Activated CD8-positive, alpha-beta T cell treated with anti-CD3 and anti-CD28 coated beads for 36 hours (primary cell): ENCODE data around the gene KCNRG. TPM values are rescaled to one million over a fixed set of nuclear protein-coding genes. Genes with fewer than 3 reads are reported as not detected.

Source experiments
- ATAC-seq: fragments of 200-7000 bp; cut with Tn5 transposase; one replicate; pipeline ENCODE4 v1.10.0; 2021; ENCODE audit warnings: mild to moderate bottlenecking, moderate library complexity
- CTCF ChIA-PET: fragments of 350-600 bp; sonication (Branson Sonifier 250); formaldehyde crosslinking; loops from one replicate; lab custom pipeline; 2021; ENCODE audit warnings: antibody characterized with exemption; lab: Charles Lee
- POLR2A ChIA-PET: fragments of 350-600 bp; sonication (Branson Sonifier 250); formaldehyde crosslinking; loops from one replicate; lab custom pipeline; 2021; ENCODE audit warnings: antibody characterized with exemption; lab: Charles Lee
- DNase-seq: peaks from one replicate; pipeline ENCODE4 v3.0.0-alpha.2; 2020
- H3K27ac Mint-ChIP-seq: one replicate; pipeline ENCODE4 v1.8.0; 2021; ENCODE audit warnings: mild to moderate bottlenecking, mixed read lengths
- H3K27me3 Mint-ChIP-seq: one replicate; pipeline ENCODE4 v1.8.0; 2021; ENCODE audit warnings: mixed read lengths
- H3K36me3 Mint-ChIP-seq: one replicate; pipeline ENCODE4 v1.8.0; 2021; ENCODE audit warnings: low read depth, mixed read lengths
- H3K4me1 Mint-ChIP-seq: one replicate; pipeline ENCODE4 v1.8.0; 2021; ENCODE audit warnings: low read depth, mixed read lengths
- H3K4me3 Mint-ChIP-seq: one replicate; pipeline ENCODE4 v1.8.0; 2021; ENCODE audit warnings: mild to moderate bottlenecking, moderate library complexity, mixed read lengths
- H3K9me3 Mint-ChIP-seq: one replicate; pipeline ENCODE4 v1.8.0; 2021; ENCODE audit warnings: mixed read lengths
- CTCF ChIP-seq: fragments of 200-600 bp; IDR thresholded peaks from one replicate; pipeline ENCODE4 v1.8.0; 2022; ENCODE audit warnings: antibody characterized with exemption, mild to moderate bottlenecking
- intact Hi-C: fragments of 100-400 bp; cut with micrococcal nuclease; formaldehyde crosslinking; loops from one replicate; pipeline ENCODE4 v1.10.0; 2022
- total RNA-seq, 2 experiments: library from RNA; stranded (reverse); gene quantifications; one replicate each; pipeline ENCODE4 v1.2.3, GENCODE V29; 2021

The KCNRG gene
- total RNA-seq, 2 experiments from 2014 or later, result 0.18 to 0.36 TPM

DNA sequence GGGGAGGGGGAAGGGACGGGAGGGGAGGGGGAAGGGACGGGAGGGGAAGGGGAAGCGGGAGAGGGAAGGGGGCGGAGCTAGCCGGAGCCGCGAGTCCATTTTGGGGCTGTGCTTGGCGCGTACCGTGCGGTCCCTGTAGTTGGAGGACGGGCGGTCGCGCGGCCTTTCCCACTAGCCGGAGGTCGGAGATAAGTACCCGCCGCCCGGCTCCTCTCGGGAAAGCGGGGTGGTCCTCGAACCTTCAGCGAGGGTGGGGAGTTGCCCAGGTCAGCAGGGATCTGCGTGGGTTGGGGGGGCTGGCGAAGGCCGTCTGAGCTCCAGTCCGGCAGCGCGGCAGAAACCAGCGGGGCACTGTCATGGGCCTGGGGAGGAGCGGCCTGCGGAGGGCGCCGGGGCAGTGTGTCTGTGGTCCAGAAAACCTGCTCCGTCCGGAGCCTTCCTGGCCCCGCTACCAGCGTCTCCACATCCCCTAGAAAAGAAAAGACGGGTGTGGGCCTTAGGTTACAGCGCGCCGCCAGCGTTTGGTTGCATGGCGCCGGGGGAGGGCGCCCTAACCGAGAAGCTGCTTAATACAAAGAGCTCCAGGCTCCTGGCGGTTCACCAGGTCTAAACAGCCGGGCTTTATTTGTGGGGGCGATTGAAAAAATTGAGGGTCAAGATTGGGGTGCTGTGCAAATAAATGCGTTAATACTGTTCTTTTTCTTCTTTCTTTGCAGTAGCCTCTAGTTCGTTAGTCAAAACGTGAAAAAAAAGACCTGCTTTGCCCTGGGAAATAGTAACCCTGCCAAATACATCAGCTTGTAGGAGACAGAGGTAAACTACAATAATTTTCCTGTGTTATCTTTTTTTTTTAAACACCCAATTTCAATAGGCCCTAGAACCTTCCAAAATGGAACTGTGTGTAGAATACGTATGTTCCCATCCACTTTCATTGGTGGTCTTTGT is 18.0 kb upstream of the KCNRG start, which contains the start of gene TRIM13:
TRIM13 (plus strand) TSS at position 92 of the 945 bp plus-strand sequence. CDS start 14,899 bp downstream, outside the sequence.
- peak; percentile 91 for DNase-seq
- ChIA-PET CTCF (interaction anchor here (0.6 to 2.8 kb wide), 41 partner anchors 9 to 920 kb away, joined by 3 to 29 read pairs (median 4); partner anchors contain the start of genes KCNRG and SPRYD7), POLR2A (interaction anchor here (0.6 to 3.5 kb wide), 15 partner anchors 9 to 1330 kb away, joined by 3 to 32 read pairs (median 4); partner anchors contain the start of gene SPRYD7)
- Mint-ChIP-seq H3K4me3 (peak within 1 kb of the TSS; percentile 86), H3K4me1 (peaks cover 32% of the 10 kb centered on the region), H3K36me3 (peaks cover 28% of the 10 kb centered on the region), H3K27ac (peak within 1 kb of the TSS; percentile 91), H3K9me3 (no peaks in the 10 kb centered on the region), H3K27me3 (no peaks in the 10 kb centered on the region)
- peak; percentile 86 for ATAC-seq
- TF ChIP-seq CTCF, result peak; percentile 80
- intact Hi-C loops, result loop anchor here (2.0 to 5.0 kb wide), 2 partner anchors 78 to 125 kb away; no protein-coding TSS in a partner anchor

GRCh38 chr13:49997955-49998354 is 17.3 kb upstream of the KCNRG start:
- ChIA-PET CTCF (interaction anchor here (0.5 to 2.8 kb wide), 43 partner anchors 8 to 1123 kb away, joined by 3 to 29 read pairs (median 3); partner anchors contain the start of genes KCNRG and SPRYD7), POLR2A (interaction anchor here (0.6 to 3.5 kb wide), 14 partner anchors 8 to 1329 kb away, joined by 3 to 32 read pairs (median 4); partner anchors contain the start of gene SPRYD7)
- Mint-ChIP-seq H3K4me1 (peaks cover 37% of the 10 kb centered on the region), H3K9me3 (no peaks in the 10 kb centered on the region), H3K36me3 (peaks cover 28% of the 10 kb centered on the region), H3K4me3 (peak overlapping the region; percentile 86), H3K27me3 (no peaks in the 10 kb centered on the region), H3K27ac (peak overlapping the region; percentile 91)
- TF ChIP-seq CTCF, result no peak
- DNase-seq, result no peak
- intact Hi-C loops, result loop anchor here (2.0 to 5.0 kb wide), 2 partner anchors 77 to 124 kb away; no protein-coding TSS in a partner anchor
- no peak for ATAC-seq

- no peaks in the 10 kb centered on the region for H3K27me3 Mint-ChIP-seq
- DNase-seq (no peak), ATAC-seq (no peak)
- POLR2A ChIA-PET, result interaction anchor here (1.2 to 3.5 kb wide), 3 partner anchors 56 to 126 kb away, joined by 3 to 32 read pairs (median 4); no protein-coding TSS in a partner anchor
- CTCF ChIA-PET, result interaction anchor here (0.7 to 2.9 kb wide), 13 partner anchors 9 to 1070 kb away, joined by 3 to 14 read pairs (median 6); partner anchors contain the start of genes KCNRG and SPRYD7
- TF ChIP-seq CTCF, result no peak
- H3K27ac Mint-ChIP-seq, result no peak overlapping the region
- H3K9me3 Mint-ChIP-seq, result no peaks in the 10 kb centered on the region
- intact Hi-C loops, result loop anchor here (5.0 kb wide), 1 partner anchor 123 kb away; no protein-coding TSS in a partner anchor
- peaks cover 40% of the 10 kb centered on the region for H3K4me1 Mint-ChIP-seq
- peaks cover 30% of the 10 kb centered on the region for H3K36me3 Mint-ChIP-seq
- H3K4me3 Mint-ChIP-seq, result peak overlapping the region; percentile 86
Measured at GRCh38 chr13:49998714-49999624, 16.3 kb upstream of the KCNRG start.

DNA sequence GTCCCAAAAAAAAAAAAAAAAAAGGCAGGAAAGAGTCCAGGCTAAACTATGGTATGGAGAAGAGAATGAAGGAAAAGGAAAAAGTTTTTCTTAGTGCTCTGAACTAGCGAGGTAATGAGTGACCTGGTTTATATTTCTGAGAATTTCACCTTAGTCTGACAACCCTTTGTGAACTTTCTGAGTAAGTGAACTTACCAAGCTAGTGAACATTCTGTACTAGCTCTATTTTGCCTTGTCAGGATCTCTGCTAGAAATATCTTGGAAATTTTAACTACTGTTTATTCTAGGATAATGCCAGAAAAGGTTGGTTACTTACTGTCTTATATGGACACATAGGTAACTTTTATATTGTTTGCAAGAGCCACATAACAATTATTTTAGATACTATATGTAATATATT is 14.0 kb upstream of the KCNRG start:
- ChIA-PET POLR2A (interaction anchor here (1.5 kb wide), 1 partner anchor 79 kb away, joined by 4 read pairs; no protein-coding TSS in a partner anchor), CTCF (interaction anchor here (0.7 to 2.9 kb wide), 2 partner anchors 8 to 25 kb away, joined by 3 to 8 read pairs; no protein-coding TSS in a partner anchor)
- TF ChIP-seq CTCF, result no peak
- no peak for ATAC-seq
- no peak overlapping the region for H3K27ac Mint-ChIP-seq
- H3K27me3 Mint-ChIP-seq, result no peaks in the 10 kb centered on the region
- H3K4me1 Mint-ChIP-seq, result peaks cover 38% of the 10 kb centered on the region
- intact Hi-C loops, result no loop called here
- H3K36me3 Mint-ChIP-seq, result peaks cover 44% of the 10 kb centered on the region
- H3K4me3 Mint-ChIP-seq, result no peak overlapping the region
- no peaks in the 10 kb centered on the region for H3K9me3 Mint-ChIP-seq
- no peak for DNase-seq
